Parathyroid adenoma (tissue), 2 donors: ENCODE data around the gene PTGDS.

Experiments
- H2AFZ ChIP-seq: fragments of 300-600 bp; sonication (generic); one replicate; pipeline ENCODE4 v1.7.0; 2017; ENCODE audit warnings: antibody characterized with exemption, mild to moderate bottlenecking
- H3K27ac ChIP-seq: fragments of 300-600 bp; sonication (generic); one replicate; pipeline ENCODE4 v1.7.0; 2017
- H3K27me3 ChIP-seq: fragments of 300-600 bp; sonication (generic); one replicate; pipeline ENCODE4 v1.7.0; 2017; ENCODE audit warnings: low read length; ENCODE audit not compliant: control insufficient read depth, insufficient read depth
- H3K36me3 ChIP-seq: fragments of 300-600 bp; sonication (generic); one replicate; pipeline ENCODE4 v1.7.0; 2017; ENCODE audit warnings: low read length; ENCODE audit not compliant: control insufficient read depth, insufficient read depth
- H3K4me1 ChIP-seq: fragments of 300-600 bp; sonication (generic); one replicate; pipeline ENCODE4 v1.7.0; 2017; ENCODE audit warnings: control low read depth
- H3K4me2 ChIP-seq: fragments of 300-600 bp; sonication (generic); one replicate; pipeline ENCODE4 v1.7.0; 2017; ENCODE audit warnings: low read length
- H3K4me3 ChIP-seq: fragments of 300-600 bp; sonication (generic); one replicate; pipeline ENCODE4 v1.7.0; 2017; ENCODE audit warnings: low read depth, low read length
- H3K79me2 ChIP-seq: fragments of 300-600 bp; sonication (generic); one replicate; pipeline ENCODE4 v1.7.0; 2017; ENCODE audit warnings: control low read depth
- H3K9ac ChIP-seq: fragments of 300-600 bp; sonication (generic); one replicate; pipeline ENCODE4 v1.7.0; 2017; ENCODE audit warnings: mild to moderate bottlenecking
- H3K9me3 ChIP-seq: fragments of 300-600 bp; sonication (generic); one replicate; pipeline ENCODE4 v1.7.0; 2017; ENCODE audit warnings: low read length; ENCODE audit not compliant: control insufficient read depth
- TF ChIP-seq, protein P1 (sequence below): fragments of 300-600 bp; sonication (generic); IDR thresholded peaks from one replicate; pipeline ENCODE4 v1.7.0; 2017; ENCODE audit warnings: antibody characterized with exemption, mild to moderate bottlenecking
- donor health status: primary hyperparathyroidism.

The PTGDS gene

GRCh38 chr9:137007816-137008270, 30.5 kb downstream of the PTGDS start:
- Histone ChIP-seq H3K79me2 (no peaks in the 10 kb centered on the region), H3K4me2 (no peak overlapping the region), H3K9ac (no peak overlapping the region), H3K27me3 (no peaks in the 10 kb centered on the region), H3K27ac (no peak overlapping the region), H3K36me3 (no peaks in the 10 kb centered on the region), H2AFZ (no peak overlapping the region), H3K9me3 (no peaks in the 10 kb centered on the region), H3K4me1 (no peaks in the 10 kb centered on the region), H3K4me3 (no peak overlapping the region)
- TF ChIP-seq, protein P1, sequence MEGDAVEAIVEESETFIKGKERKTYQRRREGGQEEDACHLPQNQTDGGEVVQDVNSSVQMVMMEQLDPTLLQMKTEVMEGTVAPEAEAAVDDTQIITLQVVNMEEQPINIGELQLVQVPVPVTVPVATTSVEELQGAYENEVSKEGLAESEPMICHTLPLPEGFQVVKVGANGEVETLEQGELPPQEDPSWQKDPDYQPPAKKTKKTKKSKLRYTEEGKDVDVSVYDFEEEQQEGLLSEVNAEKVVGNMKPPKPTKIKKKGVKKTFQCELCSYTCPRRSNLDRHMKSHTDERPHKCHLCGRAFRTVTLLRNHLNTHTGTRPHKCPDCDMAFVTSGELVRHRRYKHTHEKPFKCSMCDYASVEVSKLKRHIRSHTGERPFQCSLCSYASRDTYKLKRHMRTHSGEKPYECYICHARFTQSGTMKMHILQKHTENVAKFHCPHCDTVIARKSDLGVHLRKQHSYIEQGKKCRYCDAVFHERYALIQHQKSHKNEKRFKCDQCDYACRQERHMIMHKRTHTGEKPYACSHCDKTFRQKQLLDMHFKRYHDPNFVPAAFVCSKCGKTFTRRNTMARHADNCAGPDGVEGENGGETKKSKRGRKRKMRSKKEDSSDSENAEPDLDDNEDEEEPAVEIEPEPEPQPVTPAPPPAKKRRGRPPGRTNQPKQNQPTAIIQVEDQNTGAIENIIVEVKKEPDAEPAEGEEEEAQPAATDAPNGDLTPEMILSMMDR, result no peak

- Histone ChIP-seq H2AFZ (no peak overlapping the region), H3K27ac (no peak overlapping the region), H3K9ac (no peak overlapping the region), H3K4me3 (no peak overlapping the region), H3K9me3 (no peaks in the 10 kb centered on the region), H3K4me2 (no peak overlapping the region), H3K27me3 (no peaks in the 10 kb centered on the region), H3K4me1 (no peaks in the 10 kb centered on the region), H3K79me2 (no peaks in the 10 kb centered on the region), H3K36me3 (no peaks in the 10 kb centered on the region)
- TF ChIP-seq, protein P1, result no peak
These were observed 31.0 kb downstream of the PTGDS start for GRCh38 chr9:137008312-137008711.

DNA sequence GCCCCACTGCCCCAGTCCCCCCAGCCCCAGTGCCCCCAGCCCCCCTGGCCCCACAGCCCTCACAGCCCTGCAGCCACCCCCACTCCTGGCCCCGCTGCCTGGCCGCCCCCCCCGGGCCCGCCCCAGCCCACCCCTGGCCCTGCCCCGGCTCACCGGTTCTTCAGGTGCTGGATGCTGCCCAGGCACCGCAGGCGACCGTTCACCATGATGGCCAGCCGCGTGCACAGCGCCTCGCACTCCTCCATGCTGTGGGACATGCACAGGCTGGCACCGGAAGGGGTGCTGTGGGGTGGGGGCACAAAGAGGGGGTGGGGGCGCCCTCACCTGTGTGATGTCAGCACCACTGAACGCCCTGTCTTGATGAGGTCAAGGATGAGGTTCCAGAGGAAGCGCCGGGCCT, 31.9 kb downstream of the PTGDS start:
- no peak overlapping the region for H3K4me2 ChIP-seq
- H3K4me1 ChIP-seq, result no peaks in the 10 kb centered on the region
- H3K79me2 ChIP-seq, result no peaks in the 10 kb centered on the region
- H2AFZ ChIP-seq, result no peak overlapping the region
- no peaks in the 10 kb centered on the region for H3K9me3 ChIP-seq
- no peak overlapping the region for H3K9ac ChIP-seq
- TF ChIP-seq, protein P1, result no peak
- H3K27me3 ChIP-seq, result no peaks in the 10 kb centered on the region
- no peak overlapping the region for H3K4me3 ChIP-seq
- no peak overlapping the region for H3K27ac ChIP-seq
- no peaks in the 10 kb centered on the region for H3K36me3 ChIP-seq

GRCh38 chr9:137009938-137010732, 32.8 kb downstream of the PTGDS start:
- Histone ChIP-seq H3K9ac (no peak overlapping the region), H3K27ac (no peak overlapping the region), H2AFZ (no peak overlapping the region), H3K9me3 (no peaks in the 10 kb centered on the region), H3K4me2 (no peak overlapping the region), H3K79me2 (no peaks in the 10 kb centered on the region), H3K27me3 (no peaks in the 10 kb centered on the region), H3K4me3 (no peak overlapping the region), H3K36me3 (no peaks in the 10 kb centered on the region), H3K4me1 (no peaks in the 10 kb centered on the region)
- TF ChIP-seq, protein P1, result no peak

GRCh38 chr9:137011156-137011555, 33.9 kb downstream of the PTGDS start:
- Histone ChIP-seq H3K9me3 (no peaks in the 10 kb centered on the region), H3K4me3 (no peak overlapping the region), H3K27me3 (no peaks in the 10 kb centered on the region), H3K36me3 (no peaks in the 10 kb centered on the region), H3K4me2 (no peak overlapping the region), H3K9ac (no peak overlapping the region), H3K79me2 (no peaks in the 10 kb centered on the region), H3K27ac (no peak overlapping the region), H3K4me1 (no peaks in the 10 kb centered on the region), H2AFZ (no peak overlapping the region)
- TF ChIP-seq, protein P1, result no peak
